HepG2 (cell line): ENCODE measurements around the gene CEACAM18. TPM values are rescaled to one million over a fixed set of nuclear protein-coding genes. Genes with fewer than 3 reads are reported as not detected.

ENCODE experiments used
- ATAC-seq: fragments of 200-7000 bp; cut with Tn5 transposase; 3 replicates; pipeline ENCODE4 v1.9.1; 2020; ENCODE audit warnings: mild to moderate bottlenecking, moderate library complexity
- BruUV-seq: library from RNA; stranded (reverse); fragments of 400-500 nt; replicated peaks from 2 replicates; lab custom pipeline; 2021; lab: Mats Ljungman, UMichigan
- CTCF ChIA-PET: fragments of 300-600 bp; formaldehyde crosslinking; extraction: SDS; loops from one replicate; lab custom pipeline; 2021; ENCODE audit warnings: low total read pairs, inconsistent platforms, low intra/inter-chr PET ratio; lab: Yijun Ruan, JAX
- POLR2A ChIA-PET: fragments of 350-600 bp; sonication (Branson Sonifier 250); formaldehyde crosslinking; loops from one replicate; lab custom pipeline; 2020; ENCODE audit warnings: antibody characterized with exemption, inconsistent platforms; lab: Yijun Ruan, JAX
- DNase-seq: peaks from one replicate; pipeline ENCODE4 v3.0.0-alpha.2; 2015; ENCODE audit warnings: low spot score
- FAIRE-seq: peaks from 3 replicates; lab custom pipeline; 2011; peaks lifted over from hg19 to GRCh38; lab: Jason Lieb, UNC
- H2AFZ ChIP-seq: one replicate; pipeline ENCODE4 v1.6.1; 2011; ENCODE audit warnings: low read length, inconsistent platforms
- H3K27ac ChIP-seq: fragments of 300-600 bp; 3 replicates; pipeline ENCODE4 v1.8.0; 2011; ENCODE audit warnings: mixed run types, mild to moderate bottlenecking, mixed read lengths, low read length, inconsistent platforms; ENCODE audit not compliant: insufficient read depth; ENCODE audit errors: extremely low read length
- H3K27me3 ChIP-seq, 2 experiments: fragments of 200-600 bp in 1 of 2; 2 replicates in 1 of 2; 3 replicates in 1 of 2; pipeline versions ENCODE4 v1.6.0 to v1.8.0; 2011; ENCODE audit warnings: low read length in 2 of 2, mild to moderate bottlenecking in 2 of 2, moderate library complexity in 2 of 2, inconsistent platforms in 1 of 2; ENCODE audit not compliant: insufficient read depth in 2 of 2, control insufficient read depth in 1 of 2
- H3K36me3 ChIP-seq, 2 experiments: fragments of 200-600 bp in 1 of 2; replicated peaks in 1 of 2; 2 replicates in 1 of 2; 3 replicates in 1 of 2; pipeline versions ENCODE4 v1.5.1 to v1.8.0; 2011; ENCODE audit warnings: low read length in 2 of 2, inconsistent platforms in 1 of 2; ENCODE audit not compliant: insufficient read depth in 2 of 2, control insufficient read depth in 1 of 2
- H3K4me1 ChIP-seq: 2 replicates; pipeline ENCODE4 v1.5.1; 2012; ENCODE audit warnings: low read length, inconsistent platforms; ENCODE audit not compliant: insufficient read depth
- H3K4me2 ChIP-seq: 2 replicates; pipeline ENCODE4 v1.6.0; 2011; ENCODE audit warnings: low read depth, low read length, inconsistent platforms
- H3K4me3 ChIP-seq, 3 experiments: fragments of 200-600 bp in 1 of 3; sonication (generic), shearing (Covaris generic) in 1 of 3; replicated peaks in 1 of 3; 2 replicates each; pipeline ENCODE4 v1.5.1; 2011 to 2016; ENCODE audit warnings: low read length in 3 of 3, inconsistent platforms in 2 of 3, low read depth in 2 of 3, mild to moderate bottlenecking in 2 of 3, control low read depth in 1 of 3, mixed read lengths in 1 of 3; ENCODE audit not compliant: insufficient read depth in 1 of 3
- H3K79me2 ChIP-seq: one replicate; pipeline ENCODE4 v1.6.1; 2011; ENCODE audit warnings: low read length, inconsistent platforms; ENCODE audit not compliant: insufficient read depth
- H3K9ac ChIP-seq: 2 replicates; pipeline ENCODE4 v1.6.0; 2011; ENCODE audit warnings: mild to moderate bottlenecking, low read depth, low read length, inconsistent platforms; ENCODE audit not compliant: insufficient read depth
- H3K9me3 ChIP-seq: 2 replicates; pipeline ENCODE4 v1.5.1; 2012; ENCODE audit warnings: mild to moderate bottlenecking, low read length
- H4K20me1 ChIP-seq: 2 replicates; pipeline ENCODE4 v1.6.0; 2011; ENCODE audit warnings: inconsistent platforms, mild to moderate bottlenecking, low read length, moderate library complexity; ENCODE audit not compliant: insufficient read depth
- AKAP8 ChIP-seq: sonication (generic); formaldehyde crosslinking; IDR thresholded peaks from 2 replicates; pipeline ENCODE4 v1.5.1; 2020; ENCODE audit warnings: mild to moderate bottlenecking, missing genetic modification reagents
- CEBPB ChIP-seq: IDR thresholded peaks from 2 replicates; pipeline ENCODE4 v1.6.1; 2011; ENCODE audit warnings: low read depth, low read length, improper control_type of control experiment, borderline replicate concordance
- CEBPG ChIP-seq: IDR thresholded peaks from 2 replicates; pipeline ENCODE4 v1.6.1; 2016
- CTCF ChIP-seq: sonication (generic); formaldehyde crosslinking; IDR thresholded peaks from 2 replicates; pipeline ENCODE4 v1.5.0; 2020; ENCODE audit warnings: mild to moderate bottlenecking, missing genetic modification reagents, moderate library complexity
- EP300 ChIP-seq, 3 experiments: sonication (generic) in 1 of 3; formaldehyde crosslinking in 1 of 3; IDR thresholded peaks; 2 replicates each; pipeline versions ENCODE4 v1.5.1 to v1.6.1; 2011 to 2020; ENCODE audit warnings: low read depth in 2 of 3, low read length in 2 of 3, borderline replicate concordance in 1 of 3, improper control_type of control experiment in 1 of 3, mild to moderate bottlenecking in 1 of 3, missing genetic modification reagents in 1 of 3, moderate library complexity in 1 of 3
- FOSL2 ChIP-seq: sonication (generic); formaldehyde crosslinking; IDR thresholded peaks from 2 replicates; pipeline ENCODE4 v1.4.0; 2020; ENCODE audit warnings: missing genetic modification reagents
- FOXA1 ChIP-seq, 2 experiments: fragments of 450-650 bp in 1 of 2; sonication (generic) in 1 of 2; formaldehyde crosslinking in 1 of 2; IDR thresholded peaks; 2 replicates each; pipeline versions ENCODE4 v1.4.0 to v1.6.1; 2016 to 2020; ENCODE audit warnings: missing genetic modification reagents in 1 of 2
- FOXA3 ChIP-seq: IDR thresholded peaks from 2 replicates; pipeline ENCODE4 v1.6.1; 2016; ENCODE audit warnings: missing genetic modification reagents, missing compliant biosample characterization
- FOXC1 ChIP-seq: sonication (generic); formaldehyde crosslinking; IDR thresholded peaks from 2 replicates; pipeline ENCODE4 v1.8.0; 2022; ENCODE audit warnings: mild to moderate bottlenecking, missing genetic modification reagents, borderline replicate concordance
- FOXK2 ChIP-seq: fragments of 450-650 bp; IDR thresholded peaks from 2 replicates; pipeline ENCODE4 v1.6.1; 2016
- GTF2F1 ChIP-seq: fragments of 150-350 bp; IDR thresholded peaks from 2 replicates; pipeline ENCODE4 v1.6.1; 2014; ENCODE audit warnings: low read length
- HMG20A ChIP-seq: IDR thresholded peaks from 2 replicates; pipeline ENCODE4 v1.6.1; 2016; ENCODE audit warnings: borderline replicate concordance
- HNF4A ChIP-seq: sonication (generic); formaldehyde crosslinking; IDR thresholded peaks from 2 replicates; pipeline ENCODE4 v1.4.0; 2020; ENCODE audit warnings: missing genetic modification reagents
- HNF4G ChIP-seq, 2 experiments: sonication (generic) in 1 of 2; formaldehyde crosslinking in 1 of 2; IDR thresholded peaks; 2 replicates each; pipeline versions ENCODE4 v1.4.0 to v1.6.1; 2011 to 2020; ENCODE audit warnings: borderline replicate concordance in 2 of 2, low read depth in 2 of 2, mild to moderate bottlenecking in 2 of 2, low read length in 1 of 2, missing genetic modification reagents in 1 of 2, moderate library complexity in 1 of 2
- IRF1 ChIP-seq: sonication (generic); formaldehyde crosslinking; IDR thresholded peaks from 2 replicates; pipeline ENCODE4 v1.4.0; 2020; ENCODE audit warnings: low read depth, mild to moderate bottlenecking, missing genetic modification reagents
- MAFF ChIP-seq: IDR thresholded peaks from 2 replicates; pipeline ENCODE4 v1.6.1; 2011; ENCODE audit warnings: low read depth, low read length, improper control_type of control experiment
- MED13 ChIP-seq: sonication (generic); formaldehyde crosslinking; IDR thresholded peaks from 2 replicates; pipeline ENCODE4 v1.5.0; 2020; ENCODE audit warnings: missing genetic modification reagents
- MIER2 ChIP-seq: IDR thresholded peaks from 2 replicates; pipeline ENCODE4 v1.6.1; 2016; ENCODE audit warnings: missing biosample characterization, missing genetic modification reagents
- MTF2 ChIP-seq: sonication (generic); formaldehyde crosslinking; IDR thresholded peaks from 2 replicates; pipeline ENCODE4 v1.5.0; 2020; ENCODE audit warnings: missing genetic modification reagents, borderline replicate concordance
- NFRKB ChIP-seq: fragments of 450-650 bp; IDR thresholded peaks from 2 replicates; pipeline ENCODE4 v1.6.1; 2017
- SNAPC2 ChIP-seq: sonication (generic); formaldehyde crosslinking; IDR thresholded peaks from 2 replicates; pipeline ENCODE4 v1.8.1; 2022; ENCODE audit warnings: mild to moderate bottlenecking, missing genetic modification reagents
- SP4 ChIP-seq: sonication (generic); formaldehyde crosslinking; IDR thresholded peaks from 2 replicates; pipeline ENCODE4 v1.8.1; 2023; ENCODE audit warnings: mild to moderate bottlenecking, missing genetic modification reagents
- ZNF224 ChIP-seq: sonication (generic); formaldehyde crosslinking; IDR thresholded peaks from 2 replicates; pipeline ENCODE4 v1.5.0; 2020; ENCODE audit warnings: mild to moderate bottlenecking, missing genetic modification reagents
- ZNF367 ChIP-seq: sonication (generic); formaldehyde crosslinking; IDR thresholded peaks from 2 replicates; pipeline ENCODE4 v1.4.0; 2020; ENCODE audit warnings: missing genetic modification reagents, borderline replicate concordance
- ZNF530 ChIP-seq: sonication (generic); formaldehyde crosslinking; IDR thresholded peaks from 2 replicates; pipeline ENCODE4 v1.5.0; 2020; ENCODE audit warnings: low read depth, mild to moderate bottlenecking, missing genetic modification reagents
- ZNF674 ChIP-seq: sonication (generic); formaldehyde crosslinking; IDR thresholded peaks from 2 replicates; pipeline ENCODE4 v1.5.0; 2020; ENCODE audit warnings: low read depth, mild to moderate bottlenecking, missing genetic modification reagents
- ZNF878 ChIP-seq: sonication (generic); formaldehyde crosslinking; IDR thresholded peaks from 2 replicates; pipeline ENCODE4 v1.8.1; 2023; ENCODE audit warnings: mild to moderate bottlenecking, missing genetic modification reagents, moderate library complexity
- WGBS: methylation state at CpG from one replicate; pipeline ENCODE4 v1.1.6; 2017; ENCODE audit warnings: low lambda C conversion rate; 5-methylcytosine and 5-hydroxymethylcytosine counted together
- in situ Hi-C: cut with HindIII; loops from 2 replicates; pipeline ENCODE4 v1.10.0; 2017; ENCODE audit warnings: low pct_unique_long_range_greater_than_20kb; ENCODE audit not compliant: extremely low pct_ligation_motif_present
- intact Hi-C: fragments of 100-400 bp; cut with micrococcal nuclease; formaldehyde crosslinking; loops from one replicate; pipeline ENCODE4 v1.10.0; 2022; ENCODE audit not compliant: unreplicated experiment
- polyA plus RNA-seq, 8 experiments: library from polyadenylated mRNA; depleted of rRNA in 3 of 8; stranded (reverse) in 7 of 8; unstranded in 1 of 8; fragments of >200 nt; fragmentation: Illumina TruSeq in 4 of 8; extraction: Trizol in 4 of 8; gene quantifications; 2 replicates each; pipeline versions ENCODE4 v1.2.1 to v1.2.3, GENCODE V29; 2011 to 2016; ENCODE audit warnings: low read depth in 4 of 8, missing spikeins in 1 of 8, mixed read lengths in 1 of 8; ENCODE audit not compliant: insufficient read depth in 1 of 8
- total RNA-seq, 5 experiments: library from RNA; depleted of rRNA; stranded (reverse); fragments of >200 nt; fragmentation: Illumina TruSeq; extraction: Trizol; gene quantifications; 2 replicates each; pipeline ENCODE4 v1.2.3, GENCODE V29; 2016; ENCODE audit warnings: low read depth in 1 of 5

CEACAM18 gene
- total and polyA plus RNA-seq, 2 of the 13 experiments (the other 11 are each of a cell fraction or from before 2014, with no cell fraction given): not detected

- in situ Hi-C loops (no loop called here), intact Hi-C loops (no loop called here)
- Histone ChIP-seq H3K79me2 (no peaks in the 10 kb centered on the region), H3K4me3 (no peak overlapping the region), H3K27me3 (no peaks in the 10 kb centered on the region; a peak in 2 of 5 replicates), H3K4me1 (no peaks in the 10 kb centered on the region), H3K9me3 (no peaks in the 10 kb centered on the region), H3K36me3 (no peaks in the 10 kb centered on the region), H3K9ac (no peak overlapping the region), H3K4me2 (no peak overlapping the region), H3K27ac (no peak overlapping the region), H2AFZ (no peak overlapping the region), H4K20me1 (no peaks in the 10 kb centered on the region)
- DNase-seq (peak; percentile 28), ATAC-seq (no peak), FAIRE-seq (no peak)
- ChIA-PET CTCF (no interaction called here), POLR2A (no interaction called here)
- 5% methylated on average over 3 of the region's 3 CpGs for WGBS
- BruUV-seq: no TSS peak
- TF ChIP-seq CEBPG (peak; percentile 82), HMG20A (no peak), SNAPC2 (CRISPR knock-in tag) (no peak), FOXA3 (CRISPR knock-in tag) (peak; percentile 71), AKAP8 (no peak), MAFF (no peak), ZNF878 (CRISPR knock-in tag) (no peak), EP300 (IDR thresholded peaks at IDR 0.05; ENCODE audit: low read depth in 2 of 2, low read length in 2 of 2) (peak in 1 of 2 experiments; percentile 24; a peak in 1 of 4 replicates), EP300 (CRISPR knock-in tag; IDR thresholded peaks at IDR 0.05; ENCODE audit: borderline replicate concordance) (no peak), MTF2 (no peak), MIER2 (0 out of 2 replicates have a peak, but pooled peaks have one; percentile 56), NFRKB (no peak), FOXC1 (CRISPR knock-in tag) (no peak), HNF4G (IDR thresholded peaks at IDR 0.05; ENCODE audit: borderline replicate concordance, low read depth, low read length) (peak; percentile 42; the same call in 1 of the 2 replicates), HNF4G (CRISPR knock-in tag; IDR thresholded peaks at IDR 0.05; ENCODE audit: borderline replicate concordance, low read depth) (no peak), ZNF224 (CRISPR knock-in tag) (no peak), MED13 (CRISPR knock-in tag) (no peak), HNF4A (peak; percentile 71), ZNF674 (CRISPR knock-in tag) (no peak), FOXA1 (IDR thresholded peaks at IDR 0.05) (no peak), FOXA1 (CRISPR knock-in tag; IDR thresholded peaks at IDR 0.05) (peak; percentile 66), ZNF367 (CRISPR knock-in tag) (no peak), IRF1 (CRISPR knock-in tag) (no peak), FOXK2 (no peak), ZNF530 (CRISPR knock-in tag) (no peak), SP4 (CRISPR knock-in tag) (no peak), CEBPB (peak; percentile 91), CTCF (CRISPR knock-in tag) (no peak), GTF2F1 (no peak), FOSL2 (CRISPR knock-in tag) (0 out of 2 replicates have a peak, but pooled peaks have one; percentile 16)
Measured at GRCh38 chr19:51431124-51431523, 47.2 kb upstream of the CEACAM18 start.
